ENCODE measurements around the gene BPIFB2.
"Not testable (repeated sequence)": the region's sequence is repeated elsewhere in the genome, so short reads cannot be mapped to it uniquely, and the experiment has no call there.

BPIFB2 gene
- total RNA-seq, result 0 reads per million in 4 experiments

GRCh38 chr20:33007376-33008335, at the start of gene BPIFB2:
TSS of gene BPIFB2 (plus strand) at chr20:33007704. CDS start at chr20:33008575, 871 bp downstream.
- no peak for DNase-seq

GRCh38 chr20:32958574-32958973, 48.9 kb upstream of the BPIFB2 start:
- no peak for DNase-seq

- DNase-seq, result no peak
Observed at GRCh38 chr20:32959351-32960221, 47.9 kb upstream of the BPIFB2 start.

GRCh38 chr20:32960222-32960518, 47.3 kb upstream of the BPIFB2 start:
- no peak for DNase-seq

- no peak for DNase-seq
Observed at GRCh38 chr20:32960849-32961731, 46.4 kb upstream of the BPIFB2 start.

GRCh38 chr20:32962053-32962452, 45.5 kb upstream of the BPIFB2 start:
- no peak for DNase-seq

- DNase-seq, result not testable (repeated sequence)
Observed at GRCh38 chr20:32962646-32963045, 44.9 kb upstream of the BPIFB2 start.

- DNase-seq, result no peak
Observed at GRCh38 chr20:32963176-32963575, 44.3 kb upstream of the BPIFB2 start.

- DNase-seq, result no peak
Observed at GRCh38 chr20:32964575-32964974, 42.9 kb upstream of the BPIFB2 start.

- no peak for DNase-seq
Observed at GRCh38 chr20:32965115-32965514, 42.4 kb upstream of the BPIFB2 start.

- DNase-seq, result no peak
Observed at GRCh38 chr20:32965581-32966373, 41.7 kb upstream of the BPIFB2 start.

GRCh38 chr20:32966382-32966781, 41.1 kb upstream of the BPIFB2 start:
- DNase-seq, result no peak

GRCh38 chr20:32966881-32967781, 40.4 kb upstream of the BPIFB2 start:
- peak; percentile 15 for DNase-seq

GRCh38 chr20:32967961-32968457, 39.5 kb upstream of the BPIFB2 start:
- DNase-seq, result peak; percentile 23

- DNase-seq, result no peak
Observed at GRCh38 chr20:32968478-32969241, 38.8 kb upstream of the BPIFB2 start.

- no peak for DNase-seq
Observed at GRCh38 chr20:32969356-32970114, 38.0 kb upstream of the BPIFB2 start.

GRCh38 chr20:32970115-32970972, 37.2 kb upstream of the BPIFB2 start:
- no peak for DNase-seq

GRCh38 chr20:32970973-32971300, 36.6 kb upstream of the BPIFB2 start:
- no peak for DNase-seq
